ENCODE data around the gene UFM1. TPM values are rescaled to one million over a fixed set of nuclear protein-coding genes. Genes with fewer than 3 reads are reported as not detected.

The UFM1 gene
- total and polyA plus RNA-seq, 2 experiments from 2014 or later, result 80.4 to 128 TPM

DNA sequence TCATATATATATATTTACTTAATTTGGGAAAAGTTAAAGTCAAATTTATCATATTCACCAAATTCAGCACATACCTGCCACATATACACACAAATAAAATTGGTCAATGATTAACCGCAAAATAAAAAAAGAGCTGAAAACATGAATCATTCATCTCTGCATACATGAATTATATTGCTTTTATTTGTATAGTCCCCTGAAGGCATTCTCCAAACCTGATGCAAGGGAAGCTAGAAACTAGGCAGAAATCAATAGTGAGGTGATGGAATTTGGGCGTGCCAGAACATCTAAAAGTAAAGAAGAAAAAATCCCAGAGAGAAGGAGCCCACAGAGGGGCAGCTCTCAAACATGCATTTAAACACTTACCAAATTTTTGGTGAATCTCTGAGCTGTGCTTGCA is 60.1 kb downstream of the UFM1 start:
- H3K4me2 ChIP-seq, result no peak overlapping the region
- no peaks in the 10 kb centered on the region for H3K9me3 ChIP-seq (ENCODE audit: low read depth)
- no peaks in the 10 kb centered on the region for H3K9me2 ChIP-seq (replicated peaks; ENCODE audit: insufficient read depth)
- H4K20me1 ChIP-seq (ENCODE audit: insufficient read depth, poor library complexity, severe bottlenecking), result no peaks in the 10 kb centered on the region
- H2AFZ ChIP-seq, result no peak overlapping the region
- H3K79me2 ChIP-seq, result no peaks in the 10 kb centered on the region
- no peaks in the 10 kb centered on the region for H3K36me3 ChIP-seq (replicated peaks; ENCODE audit: insufficient read depth, low read depth)
- 89% methylated on average over 2 of the region's 2 CpGs for WGBS (ENCODE audit: low lambda C conversion rate, missing lambda C conversion rate)
- H3K4me3 ChIP-seq, result no peak overlapping the region
- no peak for DNase-seq (ENCODE audit: low spot score)
- no peaks in the 10 kb centered on the region for H3K27me3 ChIP-seq
- TF ChIP-seq EZH2 (IDR thresholded peaks at IDR 0.05; ENCODE audit: borderline replicate concordance), result no peak
- TF ChIP-seq, protein P1, sequence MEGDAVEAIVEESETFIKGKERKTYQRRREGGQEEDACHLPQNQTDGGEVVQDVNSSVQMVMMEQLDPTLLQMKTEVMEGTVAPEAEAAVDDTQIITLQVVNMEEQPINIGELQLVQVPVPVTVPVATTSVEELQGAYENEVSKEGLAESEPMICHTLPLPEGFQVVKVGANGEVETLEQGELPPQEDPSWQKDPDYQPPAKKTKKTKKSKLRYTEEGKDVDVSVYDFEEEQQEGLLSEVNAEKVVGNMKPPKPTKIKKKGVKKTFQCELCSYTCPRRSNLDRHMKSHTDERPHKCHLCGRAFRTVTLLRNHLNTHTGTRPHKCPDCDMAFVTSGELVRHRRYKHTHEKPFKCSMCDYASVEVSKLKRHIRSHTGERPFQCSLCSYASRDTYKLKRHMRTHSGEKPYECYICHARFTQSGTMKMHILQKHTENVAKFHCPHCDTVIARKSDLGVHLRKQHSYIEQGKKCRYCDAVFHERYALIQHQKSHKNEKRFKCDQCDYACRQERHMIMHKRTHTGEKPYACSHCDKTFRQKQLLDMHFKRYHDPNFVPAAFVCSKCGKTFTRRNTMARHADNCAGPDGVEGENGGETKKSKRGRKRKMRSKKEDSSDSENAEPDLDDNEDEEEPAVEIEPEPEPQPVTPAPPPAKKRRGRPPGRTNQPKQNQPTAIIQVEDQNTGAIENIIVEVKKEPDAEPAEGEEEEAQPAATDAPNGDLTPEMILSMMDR (IDR thresholded peaks at IDR 0.05; ENCODE audit: poor library complexity), result no peak
- TF ChIP-seq EZH2phosphoT487 (IDR thresholded peaks at IDR 0.05; ENCODE audit: low read depth, severe bottlenecking, unreplicated experiment), result no peak
- no peaks in the 10 kb centered on the region for H3K4me1 ChIP-seq (ENCODE audit: insufficient read depth)
- H3K27ac ChIP-seq, result no peak overlapping the region

DNA sequence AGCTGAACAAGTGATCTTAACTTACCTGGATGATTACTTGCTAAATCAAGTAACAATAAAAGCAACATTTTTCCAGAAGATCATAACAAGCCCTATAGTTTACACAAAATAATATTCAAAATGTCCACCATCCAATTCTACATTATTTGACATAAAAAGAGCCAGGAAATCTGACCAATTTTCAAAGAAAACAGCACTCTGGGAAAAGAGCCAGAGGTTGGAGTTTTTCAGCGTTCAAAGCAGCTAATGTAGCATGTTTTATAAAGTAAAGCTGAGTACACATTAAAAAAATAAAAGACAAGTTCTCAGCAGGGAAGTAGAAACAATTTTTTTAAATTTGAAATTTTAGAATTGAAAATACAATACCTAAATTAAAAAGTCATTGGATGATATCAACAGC is 62.6 kb downstream of the UFM1 start:
- TF ChIP-seq EZH2phosphoT487 (IDR thresholded peaks at IDR 0.05; ENCODE audit: low read depth, severe bottlenecking, unreplicated experiment) (no peak), EZH2 (IDR thresholded peaks at IDR 0.05; ENCODE audit: borderline replicate concordance) (no peak)
- TF ChIP-seq, protein P1 (IDR thresholded peaks at IDR 0.05; ENCODE audit: poor library complexity), result no peak

More for the DNA sequence above, 62.6 kb downstream of the UFM1 start:
- Histone ChIP-seq H3K9me3 (ENCODE audit: low read depth) (no peaks in the 10 kb centered on the region), H2AFZ (no peak overlapping the region), H4K20me1 (ENCODE audit: insufficient read depth, poor library complexity, severe bottlenecking) (no peaks in the 10 kb centered on the region), H3K36me3 (replicated peaks; ENCODE audit: insufficient read depth, low read depth) (no peaks in the 10 kb centered on the region), H3K4me3 (no peak overlapping the region), H3K27ac (no peak overlapping the region), H3K4me1 (ENCODE audit: insufficient read depth) (no peaks in the 10 kb centered on the region), H3K27me3 (no peaks in the 10 kb centered on the region), H3K79me2 (no peaks in the 10 kb centered on the region), H3K9me2 (replicated peaks; ENCODE audit: insufficient read depth) (no peaks in the 10 kb centered on the region), H3K4me2 (no peak overlapping the region)
- no peak for DNase-seq (ENCODE audit: low spot score)
- WGBS (ENCODE audit: low lambda C conversion rate, missing lambda C conversion rate), result 70% methylated on average over 1 of the region's 1 CpG
